PFSK-1 (cell line): ENCODE data around the gene KDM2B. TPM values are rescaled to one million over a fixed set of nuclear protein-coding genes. Genes with fewer than 3 reads are reported as not detected.

Experiments
- FOXP2 ChIP-seq: optimal IDR thresholded peaks from 2 replicates; pipeline ENCODE3; 2011; ENCODE audit warnings: borderline replicate concordance, control low read depth, inconsistent platforms; ENCODE audit not compliant: insufficient read depth; ENCODE audit errors: extremely low read length, extremely low read depth
- POLR2AphosphoS5 ChIP-seq: IDR thresholded peaks from 2 replicates; pipeline ENCODE4 v1.6.1; 2012; ENCODE audit warnings: low read depth, mild to moderate bottlenecking, control low read depth, low read length, moderate library complexity
- SIN3A ChIP-seq: IDR thresholded peaks from 2 replicates; pipeline ENCODE4 v1.6.1; 2012; ENCODE audit warnings: mild to moderate bottlenecking, low read length, moderate library complexity, borderline replicate concordance; ENCODE audit not compliant: insufficient read depth
- TAF1 ChIP-seq: IDR thresholded peaks from 2 replicates; pipeline ENCODE4 v1.6.1; 2012; ENCODE audit warnings: low read length, control low read depth, borderline replicate concordance; ENCODE audit not compliant: insufficient read depth
- polyA plus RNA-seq: library from polyadenylated mRNA; unstranded; fragments of >200 nt; gene quantifications from one replicate; pipeline ENCODE4 v1.2.1, GENCODE V29; 2012; ENCODE audit warnings: low read depth, missing spikeins; ENCODE audit not compliant: insufficient read length
- TF ChIP-seq, protein P1 (sequence below), 2 experiments: IDR thresholded peaks; 2 replicates each; pipeline versions ENCODE4 v1.6.1 to v1.8.0; 2011 to 2012; ENCODE audit warnings: low read depth in 2 of 2, low read length in 2 of 2, control low read depth in 1 of 2, inconsistent platforms in 1 of 2, mild to moderate bottlenecking in 1 of 2, moderate library complexity in 1 of 2; ENCODE audit not compliant: insufficient read depth in 1 of 2

KDM2B gene
- polyA plus RNA-seq = 50.1 TPM

- TF ChIP-seq POLR2AphosphoS5 (no peak; the same call in none of the 2 replicates), TAF1 (0 out of 2 replicates have a peak, but pooled peaks have one; percentile 67), FOXP2 (no peak), SIN3A (peak; percentile 99)
- TF ChIP-seq, protein P1, sequence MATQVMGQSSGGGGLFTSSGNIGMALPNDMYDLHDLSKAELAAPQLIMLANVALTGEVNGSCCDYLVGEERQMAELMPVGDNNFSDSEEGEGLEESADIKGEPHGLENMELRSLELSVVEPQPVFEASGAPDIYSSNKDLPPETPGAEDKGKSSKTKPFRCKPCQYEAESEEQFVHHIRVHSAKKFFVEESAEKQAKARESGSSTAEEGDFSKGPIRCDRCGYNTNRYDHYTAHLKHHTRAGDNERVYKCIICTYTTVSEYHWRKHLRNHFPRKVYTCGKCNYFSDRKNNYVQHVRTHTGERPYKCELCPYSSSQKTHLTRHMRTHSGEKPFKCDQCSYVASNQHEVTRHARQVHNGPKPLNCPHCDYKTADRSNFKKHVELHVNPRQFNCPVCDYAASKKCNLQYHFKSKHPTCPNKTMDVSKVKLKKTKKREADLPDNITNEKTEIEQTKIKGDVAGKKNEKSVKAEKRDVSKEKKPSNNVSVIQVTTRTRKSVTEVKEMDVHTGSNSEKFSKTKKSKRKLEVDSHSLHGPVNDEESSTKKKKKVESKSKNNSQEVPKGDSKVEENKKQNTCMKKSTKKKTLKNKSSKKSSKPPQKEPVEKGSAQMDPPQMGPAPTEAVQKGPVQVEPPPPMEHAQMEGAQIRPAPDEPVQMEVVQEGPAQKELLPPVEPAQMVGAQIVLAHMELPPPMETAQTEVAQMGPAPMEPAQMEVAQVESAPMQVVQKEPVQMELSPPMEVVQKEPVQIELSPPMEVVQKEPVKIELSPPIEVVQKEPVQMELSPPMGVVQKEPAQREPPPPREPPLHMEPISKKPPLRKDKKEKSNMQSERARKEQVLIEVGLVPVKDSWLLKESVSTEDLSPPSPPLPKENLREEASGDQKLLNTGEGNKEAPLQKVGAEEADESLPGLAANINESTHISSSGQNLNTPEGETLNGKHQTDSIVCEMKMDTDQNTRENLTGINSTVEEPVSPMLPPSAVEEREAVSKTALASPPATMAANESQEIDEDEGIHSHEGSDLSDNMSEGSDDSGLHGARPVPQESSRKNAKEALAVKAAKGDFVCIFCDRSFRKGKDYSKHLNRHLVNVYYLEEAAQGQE (IDR thresholded peaks at IDR 0.05; ENCODE audit: insufficient read depth in 1 of 2, low read depth in 2 of 2, low read length in 2 of 2) = 0 out of 4 replicates have a peak, but pooled peaks of 1 of the 2 experiments have one; percentile 43
These were observed at the start of gene KDM2B for GRCh38 chr12:121580959-121581685. KDM2B (minus strand) TSS chr12:121581023; CDS start chr12:121580911, 112 bp downstream.

DNA sequence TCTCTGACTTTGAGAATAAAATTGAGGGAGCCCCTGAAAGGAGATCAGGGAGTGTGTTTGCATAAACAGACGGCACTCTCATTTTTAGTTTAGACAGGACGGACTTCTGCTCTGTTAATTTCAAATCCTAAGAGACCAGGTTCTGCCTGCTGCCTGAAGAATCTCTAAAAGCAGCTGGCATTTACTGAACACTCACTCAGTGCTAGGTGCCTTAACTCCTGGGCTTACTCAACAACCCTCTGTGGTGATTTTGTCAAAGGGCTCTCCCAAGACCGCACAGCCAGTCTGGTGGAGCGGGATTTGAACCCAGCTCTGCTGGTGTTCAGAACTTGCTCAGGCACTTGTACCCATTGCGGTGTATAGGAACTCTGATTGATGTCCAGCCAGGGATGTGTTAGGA, 47.7 kb upstream of the KDM2B start:
- no peak for TF ChIP-seq SIN3A

GRCh38 chr12:121628037-121628436, 47.2 kb upstream of the KDM2B start:
- TF ChIP-seq FOXP2 = no peak
- no peak for TF ChIP-seq SIN3A
- TF ChIP-seq TAF1 = no peak
- no peak for TF ChIP-seq POLR2AphosphoS5
- TF ChIP-seq, protein P1 (IDR thresholded peaks at IDR 0.05; ENCODE audit: insufficient read depth in 1 of 2, low read depth in 2 of 2, low read length in 2 of 2) = no peak

DNA sequence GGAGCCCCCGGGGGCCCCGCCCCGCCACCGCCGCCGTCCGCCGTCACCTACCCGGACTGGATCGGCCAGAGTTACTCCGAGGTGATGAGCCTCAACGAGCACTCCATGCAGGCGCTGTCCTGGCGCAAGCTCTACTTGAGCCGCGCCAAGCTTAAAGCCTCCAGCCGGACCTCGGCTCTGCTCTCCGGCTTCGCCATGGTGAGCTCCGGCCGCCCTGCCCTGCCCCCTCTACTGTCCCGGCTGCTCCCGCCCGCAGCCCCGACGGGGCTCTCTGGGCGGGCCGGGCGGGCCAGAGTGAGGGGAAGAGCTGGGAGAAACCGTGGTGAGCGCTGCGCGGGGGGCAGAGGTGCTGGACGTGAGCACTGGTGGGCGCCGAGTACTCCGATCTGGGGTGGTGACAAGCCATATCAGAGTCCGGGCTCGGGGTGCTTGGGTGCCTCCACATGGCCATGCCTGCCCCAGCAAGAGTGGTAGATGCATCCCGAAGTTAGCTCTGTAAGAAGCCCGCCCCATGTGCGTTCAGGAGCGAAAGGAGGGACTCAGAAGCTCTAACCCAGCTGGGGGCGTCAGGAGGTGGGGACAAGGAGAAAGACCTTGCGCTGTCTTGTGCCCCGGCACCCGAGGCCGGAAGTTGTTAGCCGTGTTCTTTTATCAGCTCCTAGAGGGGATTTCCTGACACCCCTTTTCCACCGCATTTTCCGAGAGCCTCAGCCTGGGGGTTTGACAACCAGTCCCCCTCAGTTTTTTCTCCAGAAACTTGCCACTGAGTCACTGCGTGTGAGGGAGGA, 46.2 kb upstream of the KDM2B start:
- TF ChIP-seq SIN3A (0 out of 2 replicates have a peak, but pooled peaks have one; percentile 21), POLR2AphosphoS5 (peak; percentile 28; the same call in 1 of the 2 replicates), FOXP2 (no peak), TAF1 (peak; percentile 50; the same call in 1 of the 2 replicates)
- TF ChIP-seq, protein P1 (IDR thresholded peaks at IDR 0.05; ENCODE audit: insufficient read depth in 1 of 2, low read depth in 2 of 2, low read length in 2 of 2) = no peak

GRCh38 chr12:121626087-121626852, 45.4 kb upstream of the KDM2B start, which contains the start of gene ORAI1:
ORAI1 (plus strand) TSS chr12:121626530.
- peak; percentile 76 for TF ChIP-seq TAF1
- peak; percentile 76 for TF ChIP-seq POLR2AphosphoS5
- 0 out of 2 replicates have a peak, but pooled peaks have one; percentile 51 for TF ChIP-seq SIN3A
- TF ChIP-seq, protein P1 (IDR thresholded peaks at IDR 0.05; ENCODE audit: insufficient read depth in 1 of 2, low read depth in 2 of 2, low read length in 2 of 2) = no peak
- TF ChIP-seq FOXP2 = peak; percentile 57
